T-helper 1 cell treated with Interleukin-12 subunit alpha and Interleukin-12 subunit beta and Interleukin-4 antibody, amounts not matched to agents 30 μg/mL and 1 μg/mL, for 36 hours (primary cell): ENCODE results near the gene ARID3C.
A peak's percentile ranks its signal among the peaks of the same experiment; 100 is the strongest.
"Not testable (repeated sequence)": the region's sequence is repeated elsewhere in the genome, so short reads cannot be mapped to it uniquely, and the experiment has no call there.

Experiments used
- H3K27ac Mint-ChIP-seq: one replicate; pipeline ENCODE4 v1.8.0; 2021; ENCODE audit warnings: mild to moderate bottlenecking, mixed read lengths
- H3K27me3 Mint-ChIP-seq: one replicate; pipeline ENCODE4 v1.8.0; 2021; ENCODE audit warnings: low read depth, mixed read lengths
- H3K36me3 Mint-ChIP-seq: one replicate; pipeline ENCODE4 v1.8.0; 2021; ENCODE audit warnings: low read depth, mixed read lengths
- H3K4me1 Mint-ChIP-seq: one replicate; pipeline ENCODE4 v1.8.0; 2021; ENCODE audit warnings: low read depth, mixed read lengths
- H3K4me3 Mint-ChIP-seq: one replicate; pipeline ENCODE4 v1.8.0; 2021; ENCODE audit warnings: mild to moderate bottlenecking, moderate library complexity, mixed read lengths
- H3K9me3 Mint-ChIP-seq: one replicate; pipeline ENCODE4 v1.8.0; 2021; ENCODE audit warnings: mixed read lengths

Gene ARID3C

GRCh38 chr9:34644766-34645314 is 16.0 kb upstream of the ARID3C start:
- no peak overlapping the region for H3K4me3 Mint-ChIP-seq
- H3K4me1 Mint-ChIP-seq = peaks cover 25% of the 10 kb centered on the region
- no peaks in the 10 kb centered on the region for H3K9me3 Mint-ChIP-seq
- H3K27ac Mint-ChIP-seq = no peak overlapping the region
- H3K36me3 Mint-ChIP-seq = peaks cover 25% of the 10 kb centered on the region
- H3K27me3 Mint-ChIP-seq = no peaks in the 10 kb centered on the region

GRCh38 chr9:34642679-34643078 is 13.8 kb upstream of the ARID3C start:
- no peaks in the 10 kb centered on the region for H3K9me3 Mint-ChIP-seq
- H3K27ac Mint-ChIP-seq = no peak overlapping the region
- H3K4me1 Mint-ChIP-seq = peaks cover 23% of the 10 kb centered on the region
- no peaks in the 10 kb centered on the region for H3K27me3 Mint-ChIP-seq
- H3K36me3 Mint-ChIP-seq = peaks cover 5% of the 10 kb centered on the region
- no peak overlapping the region for H3K4me3 Mint-ChIP-seq

- H3K4me3 Mint-ChIP-seq, H3K27ac Mint-ChIP-seq: not testable (repeated sequence)
These were observed 10.5 kb upstream of the ARID3C start for GRCh38 chr9:34639322-34639721.

DNA sequence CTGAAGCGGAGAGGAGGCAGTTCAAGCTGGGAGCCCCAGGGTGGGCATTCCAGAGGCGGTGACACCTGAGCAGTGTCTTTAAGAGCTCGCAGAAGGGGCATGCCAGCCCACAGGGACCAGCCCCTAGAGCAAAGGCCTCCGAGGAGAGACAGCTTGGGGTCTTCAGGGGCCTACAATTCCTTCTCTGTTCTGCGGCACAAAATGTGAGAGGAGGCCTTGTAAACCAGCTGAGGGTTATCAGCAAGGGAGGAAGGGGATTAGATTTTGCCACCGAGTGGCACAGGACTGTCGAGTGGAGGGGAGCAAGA is 9.2 kb upstream of the ARID3C start:
- Mint-ChIP-seq H3K27ac (peak overlapping the region; percentile 89), H3K27me3 (no peaks in the 10 kb centered on the region), H3K4me1 (peaks cover 21% of the 10 kb centered on the region), H3K36me3 (peaks cover 9% of the 10 kb centered on the region), H3K4me3 (peak overlapping the region; percentile 86), H3K9me3 (no peaks in the 10 kb centered on the region)

More at GRCh38 chr9:34639322-34639721, 10.5 kb upstream of the ARID3C start:
- H3K27me3 Mint-ChIP-seq, H3K9me3 Mint-ChIP-seq, H3K36me3 Mint-ChIP-seq: not testable (repeated sequence)
- H3K4me1 Mint-ChIP-seq = peaks cover 18% of the 10 kb centered on the region

- Mint-ChIP-seq H3K9me3 (no peaks in the 10 kb centered on the region), H3K4me3 (peak within 1 kb of the TSS; percentile 86), H3K27ac (peak within 1 kb of the TSS; percentile 89), H3K4me1 (peaks cover 21% of the 10 kb centered on the region), H3K27me3 (no peaks in the 10 kb centered on the region), H3K36me3 (peaks cover 9% of the 10 kb centered on the region)
These were observed 8.7 kb upstream of the ARID3C start, which contains the start of gene SIGMAR1 for GRCh38 chr9:34637356-34638137. Gene SIGMAR1 (minus strand): TSS chr9:34637787. CDS start chr9:34637697, 90 bp downstream.

DNA sequence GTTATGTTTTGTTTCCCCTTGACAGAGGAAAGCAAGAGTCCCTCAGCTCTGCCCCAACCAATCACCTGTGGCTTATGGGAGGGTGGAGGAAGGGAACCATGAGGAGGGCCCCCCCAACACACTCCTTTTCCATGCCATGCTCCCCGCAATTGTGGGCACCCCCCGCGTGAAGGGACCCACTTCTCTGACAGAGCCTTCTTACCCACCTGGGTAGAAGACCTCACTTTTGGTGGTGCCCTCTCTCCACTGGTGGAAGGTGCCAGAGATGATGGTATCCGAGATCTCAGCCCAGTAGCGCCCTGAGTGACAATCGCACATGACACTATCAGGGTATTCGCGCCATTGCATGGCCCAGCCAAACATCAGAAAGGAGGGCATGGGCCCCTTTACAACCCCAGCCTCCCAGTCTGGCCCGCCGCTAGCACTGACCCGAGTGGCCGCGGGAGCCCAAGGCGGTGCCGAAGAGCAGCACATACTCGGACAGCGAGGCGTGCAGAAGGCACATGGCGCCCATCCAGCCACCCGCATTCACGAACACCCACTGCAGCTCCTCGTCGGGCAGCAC is 8.0 kb upstream of the ARID3C start:
- peak overlapping the region; percentile 86 for H3K4me3 Mint-ChIP-seq
- peak overlapping the region; percentile 83 for H3K27ac Mint-ChIP-seq
- peaks cover 21% of the 10 kb centered on the region for H3K4me1 Mint-ChIP-seq
- no peaks in the 10 kb centered on the region for H3K9me3 Mint-ChIP-seq
- H3K36me3 Mint-ChIP-seq = peaks cover 9% of the 10 kb centered on the region
- no peaks in the 10 kb centered on the region for H3K27me3 Mint-ChIP-seq

DNA sequence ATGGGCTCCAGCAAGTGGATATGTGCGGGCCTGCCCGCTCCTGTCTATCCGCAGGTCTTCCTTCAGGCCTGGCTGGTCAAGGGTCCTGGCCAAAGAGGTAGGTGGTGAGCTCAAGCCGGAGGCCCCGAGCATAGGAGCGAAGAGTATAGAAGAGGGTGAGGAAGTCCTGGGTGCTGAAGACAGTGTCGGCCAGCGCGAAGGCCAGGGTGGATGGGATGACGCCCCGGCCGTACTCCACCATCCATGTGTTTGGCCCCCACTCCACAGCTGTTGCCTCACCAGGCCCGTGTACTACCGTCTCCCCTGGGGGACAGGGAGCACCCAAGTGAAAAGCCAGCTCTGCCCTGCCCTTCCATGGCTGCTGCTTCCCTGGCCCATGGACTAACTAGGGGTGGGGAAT is 6.7 kb upstream of the ARID3C start:
- no peaks in the 10 kb centered on the region for H3K9me3 Mint-ChIP-seq
- H3K36me3 Mint-ChIP-seq = peaks cover 9% of the 10 kb centered on the region
- H3K4me1 Mint-ChIP-seq = peaks cover 21% of the 10 kb centered on the region
- H3K4me3 Mint-ChIP-seq = peak overlapping the region; percentile 68
- H3K27ac Mint-ChIP-seq = peak overlapping the region; percentile 43
- H3K27me3 Mint-ChIP-seq = peaks cover 11% of the 10 kb centered on the region

- Mint-ChIP-seq H3K4me3 (no peak overlapping the region), H3K36me3 (peaks cover 11% of the 10 kb centered on the region), H3K27me3 (peaks cover 19% of the 10 kb centered on the region), H3K9me3 (no peaks in the 10 kb centered on the region), H3K4me1 (peaks cover 23% of the 10 kb centered on the region), H3K27ac (no peak overlapping the region)
These were observed 5.8 kb upstream of the ARID3C start for GRCh38 chr9:34634551-34635248.

DNA sequence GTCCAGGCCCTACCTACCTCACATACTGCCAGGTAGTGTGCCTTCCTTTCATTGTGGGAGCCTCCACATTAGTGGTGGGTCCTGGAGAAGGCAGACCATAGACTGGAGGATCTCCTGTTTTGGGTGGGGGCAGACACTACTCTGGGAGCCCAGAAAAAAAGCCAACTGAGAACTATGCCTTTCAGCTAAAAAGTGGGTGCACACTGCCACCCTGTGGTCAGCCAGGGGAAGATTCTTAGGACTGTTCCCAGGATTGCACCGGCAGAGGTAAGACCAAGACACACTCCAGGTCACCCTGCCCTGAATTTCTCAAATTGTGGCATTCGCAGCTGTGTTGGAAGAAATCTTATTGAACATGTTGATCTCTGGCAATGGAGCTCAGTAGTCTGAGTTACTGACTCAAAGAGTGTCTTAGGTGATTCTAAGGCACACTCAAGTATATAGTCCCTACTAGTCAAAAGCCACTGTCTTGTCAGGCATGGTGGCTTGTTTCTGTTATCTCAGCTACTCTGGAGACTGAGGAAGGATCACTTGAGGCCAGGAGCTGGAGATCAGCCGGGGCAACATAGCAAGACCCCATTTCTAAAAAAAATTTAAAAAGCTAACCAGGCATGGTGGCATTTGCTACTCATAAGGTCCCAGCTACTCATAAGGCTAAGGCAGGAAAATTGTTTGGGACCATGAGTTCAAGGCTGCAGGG is 5.1 kb upstream of the ARID3C start:
- Mint-ChIP-seq H3K36me3 (peaks cover 11% of the 10 kb centered on the region), H3K27ac (no peak overlapping the region), H3K4me1 (peaks cover 26% of the 10 kb centered on the region), H3K4me3 (no peak overlapping the region), H3K27me3 (peaks cover 26% of the 10 kb centered on the region), H3K9me3 (no peaks in the 10 kb centered on the region)

GRCh38 chr9:34633166-34633565 is 4.3 kb upstream of the ARID3C start:
- Mint-ChIP-seq H3K36me3 (peaks cover 12% of the 10 kb centered on the region), H3K27ac (no peak overlapping the region), H3K27me3 (peaks cover 32% of the 10 kb centered on the region), H3K4me1 (peaks cover 23% of the 10 kb centered on the region), H3K4me3 (no peak overlapping the region), H3K9me3 (no peaks in the 10 kb centered on the region)

- peaks cover 14% of the 10 kb centered on the region for H3K4me1 Mint-ChIP-seq
- H3K4me3 Mint-ChIP-seq = peak overlapping the region; percentile 10
- no peaks in the 10 kb centered on the region for H3K9me3 Mint-ChIP-seq
- H3K27ac Mint-ChIP-seq = no peak overlapping the region
- H3K27me3 Mint-ChIP-seq = peaks cover 56% of the 10 kb centered on the region
- peaks cover 10% of the 10 kb centered on the region for H3K36me3 Mint-ChIP-seq
These were observed 1.7 kb upstream of the ARID3C start for GRCh38 chr9:34630402-34631154.

DNA sequence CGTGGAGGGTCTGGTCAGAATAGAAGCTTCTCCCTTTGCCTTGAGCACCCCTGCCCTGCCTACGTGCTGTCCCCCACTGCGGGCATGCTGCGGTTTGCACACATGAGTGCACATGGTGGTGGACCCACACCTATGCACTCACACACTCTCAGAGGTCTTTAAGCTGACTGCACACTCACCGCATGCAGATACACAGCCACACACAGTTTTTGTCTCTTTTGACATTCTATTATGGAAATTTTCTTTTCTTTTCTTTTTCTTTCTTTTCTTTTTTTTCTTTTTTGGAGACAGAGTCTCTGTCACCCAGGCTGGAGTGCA is 584 bp upstream of the ARID3C start:
- H3K9me3 Mint-ChIP-seq = no peaks in the 10 kb centered on the region
- H3K4me1 Mint-ChIP-seq = peaks cover 14% of the 10 kb centered on the region
- H3K27me3 Mint-ChIP-seq = peaks cover 64% of the 10 kb centered on the region
- H3K27ac Mint-ChIP-seq = no peak overlapping the region
- peak overlapping the region; percentile 75 for H3K4me3 Mint-ChIP-seq
- peaks cover 6% of the 10 kb centered on the region for H3K36me3 Mint-ChIP-seq

- Mint-ChIP-seq H3K27me3 (peaks cover 75% of the 10 kb centered on the region), H3K4me1 (peaks cover 16% of the 10 kb centered on the region), H3K9me3 (no peaks in the 10 kb centered on the region), H3K27ac (no peak overlapping the region), H3K36me3 (peaks cover 6% of the 10 kb centered on the region), H3K4me3 (peak overlapping the region; percentile 79)
These were observed 880 bp downstream of the ARID3C start for GRCh38 chr9:34627716-34628655.
